Esophagus muscularis mucosa (tissue), 4 donors: ENCODE data around the gene GPR55. TPM values are rescaled to one million over a fixed set of nuclear protein-coding genes. Genes with fewer than 3 reads are reported as not detected.

Experiments used
- DNase-seq: peaks from one replicate; pipeline ENCODE4 v3.0.0-alpha.2; 2017; ENCODE audit errors: extremely low spot score
- H3K27ac ChIP-seq, 4 donors: fragments of 200-600 bp; sonication (generic); replicated peaks in 1 of 4; 1 replicate in 3 of 4; 2 replicates in 1 of 4; pipeline ENCODE4 v1.5.1; 2016 to 2019; ENCODE audit warnings: mild to moderate bottlenecking in 1 of 4
- H3K27me3 ChIP-seq, 4 donors: fragments of 200-600 bp; sonication (generic); one replicate each; pipeline versions ENCODE4 v1.5.1 to v1.6.0; 2016 to 2019
- H3K36me3 ChIP-seq, 4 donors: fragments of 200-600 bp; sonication (generic); one replicate each; pipeline ENCODE4 v1.5.1; 2016 to 2019
- H3K4me1 ChIP-seq, 4 donors: fragments of 200-600 bp; sonication (generic); one replicate each; pipeline ENCODE4 v1.5.1; 2016 to 2019
- H3K4me3 ChIP-seq, 4 donors: fragments of 200-600 bp; sonication (generic); 1 replicate in 2 of 4; 2 replicates in 2 of 4; pipeline ENCODE4 v1.5.1; 2016 to 2019; ENCODE audit warnings: mild to moderate bottlenecking in 4 of 4, moderate library complexity in 1 of 4
- H3K9me3 ChIP-seq, 4 donors: fragments of 200-600 bp; sonication (generic); 1 replicate in 3 of 4; 2 replicates in 1 of 4; pipeline ENCODE4 v1.5.1; 2016 to 2019
- CTCF ChIP-seq, 3 experiments: fragments of 200-600 bp in 2 of 3; fragments of 450-650 bp in 1 of 3; sonication (generic) in 2 of 3; IDR thresholded peaks; one replicate each; pipeline ENCODE4 v1.5.1; 2017 to 2019; ENCODE audit warnings: antibody characterized with exemption in 3 of 3, mild to moderate bottlenecking in 2 of 3, moderate library complexity in 1 of 3
- EP300 ChIP-seq: sonication (generic); formaldehyde crosslinking; IDR thresholded peaks from one replicate; pipeline ENCODE4 v1.6.1; 2017; ENCODE audit warnings: antibody characterized with exemption
- POLR2A ChIP-seq: fragments of 450-650 bp; IDR thresholded peaks from one replicate; pipeline ENCODE4 v1.6.1; 2017; ENCODE audit warnings: antibody characterized with exemption, moderate library complexity, mild to moderate bottlenecking, low read depth
- POLR2AphosphoS5 ChIP-seq, 2 donors: sonication (generic); formaldehyde crosslinking; IDR thresholded peaks; one replicate each; pipeline ENCODE4 v1.6.1; 2017; ENCODE audit warnings: antibody characterized with exemption in 2 of 2
- WGBS: methylation state at CpG from one replicate; pipeline ENCODE4 v1.1.5; 2018; 5-methylcytosine and 5-hydroxymethylcytosine counted together
- intact Hi-C: fragments of 100-400 bp; cut with DNase I; formaldehyde crosslinking; loops from one replicate; pipeline ENCODE4 v1.15.1; 2023
- total RNA-seq, 4 donors: library from RNA; depleted of rRNA; stranded (reverse); fragments of >200 nt; gene quantifications; one replicate each; pipeline versions ENCODE4 v1.1.0 to v1.2.1, GENCODE V29; 2016

GPR55 gene
- total RNA-seq, 4 donors from 2014 or later = 0.29 to 0.42 TPM; not detected in 2

GRCh38 chr2:230885463-230886130 lies 39.4 kb downstream of the GPR55 start:
- no peaks in the 10 kb centered on the region for H3K27me3 ChIP-seq
- no peak overlapping the region for H3K4me3 ChIP-seq
- TF ChIP-seq POLR2A = no peak
- TF ChIP-seq CTCF (IDR thresholded peaks at IDR 0.05) = no peak
- no peaks in the 10 kb centered on the region for H3K9me3 ChIP-seq
- no peaks in the 10 kb centered on the region for H3K4me1 ChIP-seq
- H3K36me3 ChIP-seq = no peaks in the 10 kb centered on the region
- WGBS = 66% methylated on average over 10 of the region's 11 CpGs
- intact Hi-C loops = no loop called here
- no peak for DNase-seq
- H3K27ac ChIP-seq = no peak overlapping the region

DNA sequence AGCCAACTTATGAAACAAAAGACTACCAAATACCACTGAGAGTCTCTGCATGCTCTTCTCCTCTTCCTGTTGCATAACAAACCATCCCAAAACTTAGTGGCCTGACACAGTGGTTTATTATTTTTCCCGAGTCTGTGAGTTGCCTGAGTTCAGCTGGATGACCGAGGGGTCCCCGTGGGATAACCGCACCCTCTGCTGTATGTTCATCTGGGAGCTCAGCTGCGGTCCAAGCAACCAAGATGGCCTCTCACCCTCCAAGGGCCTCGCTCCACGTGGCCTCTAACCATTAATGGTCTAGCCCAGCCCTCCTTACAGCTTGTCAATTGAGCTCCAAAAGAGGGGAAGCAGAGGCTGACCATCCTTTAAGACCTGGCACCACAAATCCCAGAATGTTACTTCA lies 43.2 kb downstream of the GPR55 start:
- no peak for DNase-seq
- no peaks in the 10 kb centered on the region for H3K4me1 ChIP-seq
- TF ChIP-seq CTCF (IDR thresholded peaks at IDR 0.05) (no peak), EP300 (no peak), POLR2A (no peak), POLR2AphosphoS5 (IDR thresholded peaks at IDR 0.05) (no peak)
- WGBS = 89% methylated on average over 6 of the region's 7 CpGs
- no peak overlapping the region for H3K27ac ChIP-seq
- peaks cover 7 to 31% (median 20%) of the 10 kb centered on the region in 4 donors for H3K36me3 ChIP-seq
- no peaks in the 10 kb centered on the region for H3K27me3 ChIP-seq
- intact Hi-C loops = no loop called here
- no peak overlapping the region for H3K4me3 ChIP-seq
- H3K9me3 ChIP-seq = no peaks in the 10 kb centered on the region

GRCh38 chr2:230879891-230880290 lies 45.2 kb downstream of the GPR55 start:
- H3K36me3 ChIP-seq = peaks cover 7 to 47% (median 31%) of the 10 kb centered on the region in 4 donors
- intact Hi-C loops = no loop called here
- no peaks in the 10 kb centered on the region for H3K9me3 ChIP-seq
- DNase-seq = no peak
- no peaks in the 10 kb centered on the region for H3K4me1 ChIP-seq
- H3K4me3 ChIP-seq = no peak overlapping the region
- no peaks in the 10 kb centered on the region for H3K27me3 ChIP-seq
- TF ChIP-seq POLR2AphosphoS5 (IDR thresholded peaks at IDR 0.05) = no peak
- no peak for TF ChIP-seq CTCF (IDR thresholded peaks at IDR 0.05)
- TF ChIP-seq POLR2A = no peak
- TF ChIP-seq EP300 = no peak
- WGBS = 95% methylated on average over 9 of the region's 9 CpGs
- H3K27ac ChIP-seq = no peak overlapping the region

DNA sequence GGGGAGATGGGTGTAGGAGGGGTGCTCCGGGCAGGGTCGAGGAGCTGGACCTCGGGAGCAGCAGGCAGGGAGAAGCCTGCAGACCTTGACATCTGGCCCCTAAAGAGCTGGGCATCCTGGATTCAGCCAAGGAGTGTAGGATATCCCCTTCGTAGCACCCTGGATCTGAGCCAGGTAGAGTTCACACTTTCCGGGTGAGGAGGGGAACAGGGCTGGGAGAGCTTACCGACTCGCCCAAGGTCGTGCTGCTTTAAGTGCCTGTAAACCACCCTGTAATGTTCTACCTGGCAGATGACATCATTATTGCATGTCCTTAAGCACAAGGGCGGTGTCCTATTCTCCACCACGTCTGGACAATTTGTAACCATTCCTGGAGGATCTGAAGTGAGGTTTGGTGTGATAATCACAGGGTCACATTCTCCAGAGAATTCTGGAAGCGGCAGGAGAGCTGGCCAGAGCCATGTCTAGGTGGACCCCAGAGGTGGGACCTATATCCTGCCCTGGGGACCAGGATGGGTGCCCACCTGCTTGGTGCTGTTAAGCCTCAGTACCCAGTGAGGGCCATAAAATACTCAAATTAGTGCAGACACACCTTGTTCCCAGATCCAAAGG lies 45.7 kb downstream of the GPR55 start:
- H3K27me3 ChIP-seq = no peaks in the 10 kb centered on the region
- intact Hi-C loops = no loop called here
- H3K36me3 ChIP-seq = peaks cover 7 to 50% (median 34%) of the 10 kb centered on the region in 4 donors
- TF ChIP-seq EP300 = no peak
- TF ChIP-seq CTCF (IDR thresholded peaks at IDR 0.05) = no peak
- TF ChIP-seq POLR2AphosphoS5 (IDR thresholded peaks at IDR 0.05) = no peak
- no peak for TF ChIP-seq POLR2A
- H3K27ac ChIP-seq = no peak overlapping the region
- H3K9me3 ChIP-seq = no peaks in the 10 kb centered on the region
- no peak for DNase-seq
- H3K4me1 ChIP-seq = peaks cover 0 to 3% (median 0%) of the 10 kb centered on the region in 4 donors
- 68% methylated on average over 11 of the region's 11 CpGs for WGBS
- H3K4me3 ChIP-seq = no peak overlapping the region
